AG10803 (cell line): ENCODE measurements around the gene CACTIN.
"Not testable (repeated sequence)": the region's sequence is repeated elsewhere in the genome, so short reads cannot be mapped to it uniquely, and the experiment has no call there.

Source experiments
- DNase-seq: peaks from one replicate; pipeline ENCODE4 v3.0.0; 2010; ENCODE audit warnings: low read depth
- H3K4me3 ChIP-seq: 2 replicates; pipeline ENCODE4 v1.5.1; 2011; ENCODE audit warnings: mild to moderate bottlenecking, low read length, control low read depth
- TF ChIP-seq, protein P1 (sequence below): conservative IDR thresholded peaks from 2 replicates; pipeline ENCODE4 v1.5.1; 2011; ENCODE audit warnings: mild to moderate bottlenecking, low read length, control low read depth, inconsistent platforms

The CACTIN gene

GRCh38 chr19:3586127-3586626, 40.4 kb downstream of the CACTIN start:
- no peak for DNase-seq
- TF ChIP-seq, protein P1, sequence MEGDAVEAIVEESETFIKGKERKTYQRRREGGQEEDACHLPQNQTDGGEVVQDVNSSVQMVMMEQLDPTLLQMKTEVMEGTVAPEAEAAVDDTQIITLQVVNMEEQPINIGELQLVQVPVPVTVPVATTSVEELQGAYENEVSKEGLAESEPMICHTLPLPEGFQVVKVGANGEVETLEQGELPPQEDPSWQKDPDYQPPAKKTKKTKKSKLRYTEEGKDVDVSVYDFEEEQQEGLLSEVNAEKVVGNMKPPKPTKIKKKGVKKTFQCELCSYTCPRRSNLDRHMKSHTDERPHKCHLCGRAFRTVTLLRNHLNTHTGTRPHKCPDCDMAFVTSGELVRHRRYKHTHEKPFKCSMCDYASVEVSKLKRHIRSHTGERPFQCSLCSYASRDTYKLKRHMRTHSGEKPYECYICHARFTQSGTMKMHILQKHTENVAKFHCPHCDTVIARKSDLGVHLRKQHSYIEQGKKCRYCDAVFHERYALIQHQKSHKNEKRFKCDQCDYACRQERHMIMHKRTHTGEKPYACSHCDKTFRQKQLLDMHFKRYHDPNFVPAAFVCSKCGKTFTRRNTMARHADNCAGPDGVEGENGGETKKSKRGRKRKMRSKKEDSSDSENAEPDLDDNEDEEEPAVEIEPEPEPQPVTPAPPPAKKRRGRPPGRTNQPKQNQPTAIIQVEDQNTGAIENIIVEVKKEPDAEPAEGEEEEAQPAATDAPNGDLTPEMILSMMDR = peak; percentile 38
- no peak overlapping the region for H3K4me3 ChIP-seq

GRCh38 chr19:3585301-3586126, 41.1 kb downstream of the CACTIN start, which contains the start of gene GIPC3:
TSS of gene GIPC3 (plus strand) at chr19:3585478. CDS start at chr19:3585598, 120 bp downstream.
- no peak for DNase-seq
- H3K4me3 ChIP-seq = no peak within 1 kb of the TSS

GRCh38 chr19:3584036-3584802, 42.4 kb downstream of the CACTIN start:
- DNase-seq, H3K4me3 ChIP-seq: not testable (repeated sequence)

More at GRCh38 chr19:3585301-3586126, 41.1 kb downstream of the CACTIN start, which contains the start of gene GIPC3:
- TF ChIP-seq, protein P1 = no peak

- H3K4me3 ChIP-seq, DNase-seq: not testable (repeated sequence)
Observed at GRCh38 chr19:3581792-3582191, 44.8 kb downstream of the CACTIN start.

DNA sequence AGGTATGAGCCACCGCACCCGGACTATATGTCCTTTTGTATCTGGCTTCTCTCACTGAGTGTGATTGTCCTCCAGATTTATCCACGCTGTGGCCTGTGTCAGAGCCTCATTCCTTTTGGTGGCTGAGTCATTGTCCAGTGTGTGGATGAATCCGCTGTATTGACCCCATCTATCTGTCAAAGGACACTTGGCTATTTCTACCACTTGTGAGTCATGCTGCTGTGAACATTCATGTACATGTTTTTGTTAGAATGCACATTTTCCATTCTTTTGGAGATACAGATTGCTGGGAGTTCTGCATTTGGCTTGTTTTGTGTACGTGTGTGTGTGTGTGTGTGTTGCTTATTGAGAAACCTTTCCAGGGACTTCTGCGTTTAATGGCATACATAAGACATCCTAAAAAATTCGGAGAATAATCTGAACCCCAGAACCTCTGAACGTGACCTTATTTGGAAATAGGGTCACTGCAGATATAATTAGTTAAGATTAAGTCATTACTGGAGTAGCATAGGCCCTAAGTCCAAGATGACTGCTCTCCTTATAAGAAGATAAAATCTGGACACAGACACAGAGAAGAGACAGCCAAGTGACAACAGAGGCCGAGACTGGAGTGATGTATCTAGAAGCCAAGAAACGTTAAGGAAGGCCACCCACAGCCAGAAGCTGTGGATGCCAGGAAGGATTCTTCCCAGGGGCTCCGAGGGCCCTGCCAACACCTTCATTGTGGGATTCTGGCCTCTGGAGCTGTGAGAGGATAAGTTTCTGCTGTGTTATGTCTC, 46.2 kb downstream of the CACTIN start:
- DNase-seq = peak; percentile 95
- no peak overlapping the region for H3K4me3 ChIP-seq
- TF ChIP-seq, protein P1 = no peak

GRCh38 chr19:3578390-3578789, 48.2 kb downstream of the CACTIN start:
- no peak overlapping the region for H3K4me3 ChIP-seq
- TF ChIP-seq, protein P1 = no peak
- DNase-seq = no peak

- no peak overlapping the region for H3K4me3 ChIP-seq
- no peak for DNase-seq
- TF ChIP-seq, protein P1 = no peak
Observed at GRCh38 chr19:3577723-3578344, 48.8 kb downstream of the CACTIN start.
